ENCODE measurements around the gene CLCNKA. TPM values are rescaled to one million over a fixed set of nuclear protein-coding genes. Genes with fewer than 3 reads are reported as not detected.
A peak's percentile ranks its signal among the peaks of the same experiment; 100 is the strongest.
"Not testable (repeated sequence)": the region's sequence is repeated elsewhere in the genome, so short reads cannot be mapped to it uniquely, and the experiment has no call there.

Gene CLCNKA
- not detected for total RNA-seq

DNA sequence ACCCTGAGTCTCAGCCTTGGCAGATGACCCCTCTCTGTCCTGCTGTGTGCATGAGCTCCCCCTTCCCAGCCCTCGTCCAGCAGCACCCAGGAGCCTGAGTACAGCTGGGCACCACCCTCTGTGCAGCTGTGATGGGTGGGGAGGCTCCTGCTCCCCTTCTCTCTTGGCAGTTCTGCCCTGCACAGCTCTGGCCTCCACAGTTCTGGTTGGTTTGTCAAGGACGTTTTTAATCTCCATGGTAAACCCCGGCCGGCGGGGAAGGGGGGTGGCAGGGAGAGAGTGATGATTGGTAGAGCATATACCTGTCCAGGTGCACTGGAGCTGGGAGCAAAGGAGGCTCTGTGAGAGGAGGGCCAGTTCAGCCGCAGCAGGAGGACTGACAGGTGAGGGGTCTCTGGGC lies at the start of gene CLCNKA:
Gene CLCNKA, plus strand, starts transcription at position 356 of the 400 bp plus-strand sequence. CDS start 584 bp downstream, outside the sequence.
- no peak for DNase-seq
- no peaks in the 10 kb centered on the region for H3K27me3 Mint-ChIP-seq
- H3K4me3 Mint-ChIP-seq = no peak within 1 kb of the TSS
- no peaks in the 10 kb centered on the region for H3K4me1 Mint-ChIP-seq
- peak within 1 kb of the TSS; percentile 28 for H3K27ac Mint-ChIP-seq
- H3K9me3 Mint-ChIP-seq = no peaks in the 10 kb centered on the region
- no peaks in the 10 kb centered on the region for H3K36me3 Mint-ChIP-seq

DNA sequence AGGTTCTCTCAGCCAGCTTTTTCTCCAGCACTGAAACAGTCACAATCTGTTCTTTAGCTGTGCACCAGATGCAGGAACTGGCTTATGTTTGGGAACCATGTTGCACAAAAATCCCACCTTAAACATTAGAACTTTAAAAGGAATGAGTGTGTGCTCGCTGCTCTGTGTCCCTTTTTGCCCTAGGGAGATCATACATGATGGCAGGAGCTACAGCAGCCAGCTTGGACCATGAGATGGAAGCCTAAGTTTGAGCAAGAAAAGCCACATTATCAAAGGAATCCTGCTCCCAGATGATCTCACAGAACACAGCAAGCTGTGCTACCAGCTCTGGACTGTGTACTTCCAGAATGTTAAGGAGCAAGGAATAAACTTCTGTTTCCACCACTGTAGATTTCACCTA lies 49.4 kb upstream of the CLCNKA start:
- no peaks in the 10 kb centered on the region for H3K27me3 Mint-ChIP-seq
- no peak overlapping the region for H3K4me3 Mint-ChIP-seq
- H3K9me3 Mint-ChIP-seq = peaks cover 6% of the 10 kb centered on the region
- DNase-seq = no peak
- H3K4me1 Mint-ChIP-seq = peaks cover 62% of the 10 kb centered on the region
- H3K27ac Mint-ChIP-seq = no peak overlapping the region
- peaks cover 62% of the 10 kb centered on the region for H3K36me3 Mint-ChIP-seq

DNA sequence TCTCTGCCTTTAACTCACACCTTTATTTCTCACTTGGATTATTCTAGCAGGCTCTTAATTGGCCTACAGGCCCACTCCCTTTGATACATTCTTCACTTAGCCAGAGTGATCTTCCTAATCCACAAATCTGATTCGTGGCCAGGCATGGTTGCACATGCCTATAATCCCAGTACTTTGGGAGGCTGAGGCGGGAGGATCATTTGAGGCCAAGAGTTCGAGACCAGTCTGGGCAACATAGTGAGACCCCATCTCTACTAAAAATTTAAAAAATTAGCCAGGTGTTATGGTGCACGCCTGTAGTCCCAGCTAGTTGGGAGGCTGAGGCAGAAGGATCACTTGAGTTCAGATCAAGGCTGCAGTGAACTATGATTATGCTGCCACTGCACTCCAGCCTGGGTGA lies 48.1 kb upstream of the CLCNKA start:
- H3K27ac Mint-ChIP-seq = peak overlapping the region; percentile 18
- no peaks in the 10 kb centered on the region for H3K27me3 Mint-ChIP-seq
- DNase-seq = no peak
- H3K4me3 Mint-ChIP-seq = no peak overlapping the region
- H3K9me3 Mint-ChIP-seq = peaks cover 1% of the 10 kb centered on the region
- H3K4me1 Mint-ChIP-seq = peaks cover 51% of the 10 kb centered on the region
- H3K36me3 Mint-ChIP-seq = peaks cover 48% of the 10 kb centered on the region

DNA sequence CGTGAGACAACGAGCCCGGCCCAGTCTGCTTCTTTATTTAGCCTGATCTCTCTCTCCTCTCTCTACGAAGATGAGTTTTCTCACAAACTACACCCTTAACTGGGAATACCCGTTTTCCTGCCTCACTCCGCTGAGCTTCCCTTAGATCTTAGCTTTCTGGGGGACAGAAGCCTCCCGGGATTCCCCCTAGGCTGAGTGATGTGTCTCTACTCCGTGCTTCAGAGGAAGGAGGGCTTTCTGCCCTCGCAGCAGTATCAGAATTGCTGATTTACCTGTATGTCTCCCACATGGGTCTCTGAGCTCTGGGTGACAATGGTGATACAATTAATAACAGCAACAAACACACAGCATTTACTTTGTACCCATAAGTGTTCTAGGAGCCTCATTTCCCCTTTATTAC lies 47.0 kb upstream of the CLCNKA start:
- Mint-ChIP-seq H3K9me3 (peaks cover under 1% of the 10 kb centered on the region), H3K27me3 (no peaks in the 10 kb centered on the region), H3K27ac (peak overlapping the region; percentile 94), H3K4me3 (peak overlapping the region; percentile 81), H3K36me3 (peaks cover 39% of the 10 kb centered on the region), H3K4me1 (peaks cover 47% of the 10 kb centered on the region)
- DNase-seq = peak; percentile 38

DNA sequence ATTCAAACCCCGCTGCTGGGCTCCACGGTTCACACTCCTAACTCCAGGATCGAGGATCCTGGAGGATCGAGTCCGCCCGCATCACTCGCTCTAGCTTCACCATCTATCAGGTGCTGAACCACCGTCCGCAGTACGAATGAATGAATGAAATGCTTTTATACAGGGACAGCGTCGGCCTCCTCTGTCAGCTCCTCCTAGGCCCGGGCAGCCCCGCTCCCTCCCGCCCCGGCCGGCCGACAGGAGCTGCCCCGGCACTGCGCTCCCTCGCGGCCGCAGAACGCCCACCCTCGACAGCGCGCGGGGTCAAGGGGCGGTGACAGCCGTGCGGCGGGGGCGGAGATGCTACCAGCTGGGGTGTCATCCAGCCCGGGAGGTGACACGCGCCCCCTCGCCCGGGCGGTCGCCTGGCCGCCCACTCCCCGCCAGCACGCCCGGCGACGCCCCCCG lies 46.5 kb upstream of the CLCNKA start:
- H3K36me3 Mint-ChIP-seq = peaks cover 34% of the 10 kb centered on the region
- peak overlapping the region; percentile 81 for H3K4me3 Mint-ChIP-seq
- H3K27ac Mint-ChIP-seq = peak overlapping the region; percentile 94
- no peaks in the 10 kb centered on the region for H3K27me3 Mint-ChIP-seq
- peaks cover 42% of the 10 kb centered on the region for H3K4me1 Mint-ChIP-seq
- H3K9me3 Mint-ChIP-seq = no peaks in the 10 kb centered on the region
- peak; percentile 90 for DNase-seq

DNA sequence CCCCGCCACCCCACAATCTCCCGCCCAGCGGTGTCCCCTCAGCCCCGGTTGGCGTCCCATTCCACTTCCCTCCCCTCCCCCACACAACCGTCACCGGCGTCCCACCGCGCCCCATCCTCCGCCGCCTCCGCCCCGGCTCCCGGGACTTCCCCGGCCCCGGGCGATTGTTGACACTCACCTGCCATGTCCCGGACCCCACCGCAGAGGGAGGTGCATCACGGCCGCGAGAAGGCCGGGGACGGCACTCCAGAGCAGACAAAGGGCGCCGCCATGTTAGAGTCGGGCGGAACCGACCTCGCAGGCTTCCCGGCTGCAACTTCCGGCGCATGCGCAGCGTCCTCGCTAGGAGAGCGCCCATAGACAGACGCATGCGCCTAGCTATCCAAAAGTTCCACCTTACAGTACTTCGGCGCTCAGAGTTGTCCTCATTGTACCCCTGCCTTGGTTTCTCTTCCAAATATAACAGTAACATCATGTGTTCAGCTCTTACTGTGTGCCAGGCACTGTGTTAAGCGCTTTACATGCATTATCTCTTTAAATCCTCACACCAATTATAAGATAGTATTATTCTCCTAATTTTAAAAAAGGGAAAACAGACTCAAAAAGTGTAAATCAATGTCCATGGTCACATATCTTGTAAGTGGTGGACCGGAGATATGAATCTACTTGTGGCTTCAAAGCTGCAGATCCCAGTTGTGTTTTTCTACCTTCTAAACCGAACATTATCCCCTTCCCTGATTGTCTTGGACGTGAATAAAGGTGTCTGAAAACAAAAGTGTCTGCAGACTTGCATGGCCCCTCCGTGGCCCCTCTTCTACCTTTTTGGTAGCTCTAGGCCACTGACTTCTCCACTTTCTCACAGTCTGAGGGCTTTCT lies 45.8 kb upstream of the CLCNKA start, which contains the start of gene ZBTB17:
Gene ZBTB17, minus strand, starts transcription at position 297 of the 876 bp plus-strand sequence. CDS start 27,606 bp downstream, outside the sequence.
- Mint-ChIP-seq H3K36me3 (peaks cover 27% of the 10 kb centered on the region), H3K4me1 (peaks cover 37% of the 10 kb centered on the region), H3K27me3 (no peaks in the 10 kb centered on the region), H3K4me3 (peak within 1 kb of the TSS; percentile 81), H3K9me3 (no peaks in the 10 kb centered on the region), H3K27ac (peak within 1 kb of the TSS; percentile 94)
- DNase-seq = peak; percentile 96

DNA sequence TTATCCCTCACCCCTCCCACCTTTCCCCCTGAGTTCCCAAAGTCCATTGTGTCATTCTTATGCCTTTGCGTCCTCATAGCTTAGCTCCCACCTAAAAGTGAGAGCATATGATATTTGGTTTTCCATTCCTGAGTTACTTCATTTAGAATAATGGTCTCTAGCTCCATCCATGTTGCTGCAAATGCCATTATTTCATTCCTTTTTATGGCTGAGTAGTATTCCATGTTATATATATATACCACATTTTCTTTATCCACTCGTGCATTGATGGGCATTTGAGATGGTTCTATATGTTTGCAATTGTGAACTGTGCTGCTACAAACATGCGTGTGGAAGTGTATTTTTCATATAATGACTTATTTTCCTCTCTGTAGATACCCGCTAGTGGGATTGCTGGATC lies 43.9 kb upstream of the CLCNKA start:
- not testable (repeated sequence) for H3K27ac Mint-ChIP-seq, H3K27me3 Mint-ChIP-seq, H3K9me3 Mint-ChIP-seq, H3K4me3 Mint-ChIP-seq, DNase-seq
- H3K36me3 Mint-ChIP-seq = peaks cover 15% of the 10 kb centered on the region
- peaks cover 27% of the 10 kb centered on the region for H3K4me1 Mint-ChIP-seq

DNA sequence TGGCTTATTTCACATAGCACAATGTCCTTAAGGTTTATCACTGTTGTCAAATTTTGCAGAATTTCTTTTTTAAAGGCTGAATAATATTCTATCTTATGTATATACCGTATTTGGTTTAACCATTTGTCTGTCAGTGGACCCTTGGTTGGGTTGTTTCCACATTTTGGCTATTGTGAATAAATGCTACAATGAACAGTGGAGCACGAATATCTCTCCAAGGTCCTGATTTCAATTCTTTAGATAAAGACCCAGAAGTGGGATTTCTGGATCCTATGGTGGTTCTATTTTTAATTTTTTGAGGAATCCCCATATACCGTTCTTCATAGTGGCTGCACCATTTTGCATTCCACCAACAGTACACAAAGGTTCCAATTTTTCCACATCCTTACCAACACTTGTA lies 40.2 kb upstream of the CLCNKA start:
- peaks cover 24% of the 10 kb centered on the region for H3K4me1 Mint-ChIP-seq
- H3K4me3 Mint-ChIP-seq = no peak overlapping the region
- peaks cover 9% of the 10 kb centered on the region for H3K9me3 Mint-ChIP-seq
- no peak for DNase-seq
- H3K36me3 Mint-ChIP-seq = no peaks in the 10 kb centered on the region
- no peaks in the 10 kb centered on the region for H3K27me3 Mint-ChIP-seq
- no peak overlapping the region for H3K27ac Mint-ChIP-seq

DNA sequence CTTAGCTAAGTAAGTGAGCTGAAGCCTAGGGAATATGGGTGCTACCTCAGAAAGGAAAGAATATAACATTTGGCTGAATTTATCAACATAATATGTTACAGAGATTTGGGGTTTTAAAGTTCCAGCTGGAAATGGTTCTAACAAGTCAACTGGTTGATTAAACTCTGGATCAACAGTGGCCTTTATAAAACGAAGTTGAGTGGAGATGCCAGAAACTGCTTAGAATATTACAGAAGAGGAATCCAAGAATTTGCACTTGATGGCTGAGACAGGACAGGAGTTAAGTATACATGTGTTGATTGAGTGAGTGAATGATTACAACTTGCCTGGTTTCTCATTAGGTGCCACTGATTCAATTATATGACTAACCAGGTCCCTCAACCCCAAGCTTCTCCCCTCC lies 38.6 kb upstream of the CLCNKA start:
- no peaks in the 10 kb centered on the region for H3K36me3 Mint-ChIP-seq
- H3K27ac Mint-ChIP-seq = no peak overlapping the region
- peaks cover 21% of the 10 kb centered on the region for H3K4me1 Mint-ChIP-seq
- no peaks in the 10 kb centered on the region for H3K27me3 Mint-ChIP-seq
- peaks cover 9% of the 10 kb centered on the region for H3K9me3 Mint-ChIP-seq
- no peak overlapping the region for H3K4me3 Mint-ChIP-seq
- no peak for DNase-seq

DNA sequence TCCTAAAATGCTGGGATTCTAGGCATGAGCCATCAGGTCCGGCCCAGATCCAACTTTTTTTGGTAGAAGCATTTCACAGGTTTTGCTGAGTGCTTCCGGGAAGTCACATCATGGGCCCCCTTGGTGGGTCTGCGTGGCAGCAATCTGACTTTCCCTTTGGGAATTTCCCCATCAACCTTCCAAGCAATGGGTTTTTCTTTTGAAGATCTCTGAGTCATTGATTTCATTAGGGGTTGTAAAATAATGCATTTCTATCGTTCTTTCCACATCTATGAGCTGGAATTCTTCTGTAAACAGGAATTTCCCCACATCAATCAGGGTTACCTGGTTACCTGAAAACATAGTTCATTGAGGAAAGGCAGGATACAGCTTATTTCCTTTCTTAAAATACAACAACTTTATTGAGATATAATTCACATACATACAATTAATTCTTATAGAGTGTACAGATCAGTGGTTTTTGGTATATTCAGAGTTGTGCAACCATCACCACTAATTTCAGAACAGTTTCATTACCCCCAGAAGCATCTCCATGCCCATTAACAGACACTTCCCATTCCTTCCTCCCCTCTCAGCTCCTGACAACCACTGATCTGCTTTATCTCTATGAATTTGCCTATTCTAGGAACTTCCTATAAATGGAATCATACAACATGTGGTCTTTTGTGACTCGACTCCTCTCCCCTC lies 36.1 kb upstream of the CLCNKA start:
- DNase-seq = no peak
- H3K4me3 Mint-ChIP-seq = no peak overlapping the region
- no peak overlapping the region for H3K27ac Mint-ChIP-seq
- H3K9me3 Mint-ChIP-seq = peaks cover 9% of the 10 kb centered on the region
- H3K4me1 Mint-ChIP-seq = peaks cover 21% of the 10 kb centered on the region
- H3K27me3 Mint-ChIP-seq = no peaks in the 10 kb centered on the region
- H3K36me3 Mint-ChIP-seq = no peaks in the 10 kb centered on the region

DNA sequence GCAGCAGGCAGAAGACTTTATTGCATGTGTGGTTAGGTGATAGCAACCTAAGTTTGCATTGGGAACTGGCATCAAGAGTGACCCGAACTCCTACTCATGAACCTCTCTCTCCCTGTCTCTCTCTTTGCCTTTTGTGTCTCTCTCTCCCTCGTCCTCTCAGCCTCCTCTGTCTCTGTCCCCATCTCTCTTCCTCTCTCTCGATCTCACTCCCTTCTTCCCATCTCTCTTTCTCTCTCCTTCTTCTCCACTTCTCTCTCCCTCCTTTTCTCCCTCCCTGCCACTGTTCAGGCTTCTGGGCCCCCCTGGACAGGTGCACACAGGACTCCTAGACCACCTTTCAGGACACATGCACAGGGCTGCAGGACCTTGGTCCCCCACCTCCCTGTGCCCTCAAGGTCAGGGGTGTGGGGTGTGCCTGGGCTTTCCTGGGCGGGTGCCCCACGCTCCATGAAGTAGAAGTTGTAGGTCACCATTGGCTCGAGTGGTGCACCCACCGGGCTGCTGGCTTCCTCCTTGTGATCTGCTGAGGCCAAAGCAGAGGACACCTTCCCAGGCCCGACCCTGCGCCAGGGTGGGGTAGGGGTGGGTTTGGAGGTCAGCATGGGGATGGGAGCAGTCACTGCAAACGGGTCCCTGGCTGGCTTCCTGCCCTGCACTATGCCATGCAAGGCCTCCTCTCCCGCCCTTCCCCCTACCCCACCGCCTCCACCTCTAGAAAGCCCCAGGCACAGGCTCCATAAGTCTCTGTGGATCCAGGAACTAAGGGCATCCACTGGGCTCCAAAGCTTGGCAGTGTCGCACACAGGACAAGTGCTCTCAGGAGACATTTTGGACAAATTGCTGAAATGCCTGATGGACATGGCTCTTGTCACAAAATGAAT lies 32.7 kb upstream of the CLCNKA start:
- Mint-ChIP-seq H3K36me3 (no peaks in the 10 kb centered on the region), H3K27ac (no peak overlapping the region), H3K4me1 (peaks cover 10% of the 10 kb centered on the region), H3K4me3 (no peak overlapping the region), H3K27me3 (no peaks in the 10 kb centered on the region), H3K9me3 (no peaks in the 10 kb centered on the region)
- DNase-seq = no peak

DNA sequence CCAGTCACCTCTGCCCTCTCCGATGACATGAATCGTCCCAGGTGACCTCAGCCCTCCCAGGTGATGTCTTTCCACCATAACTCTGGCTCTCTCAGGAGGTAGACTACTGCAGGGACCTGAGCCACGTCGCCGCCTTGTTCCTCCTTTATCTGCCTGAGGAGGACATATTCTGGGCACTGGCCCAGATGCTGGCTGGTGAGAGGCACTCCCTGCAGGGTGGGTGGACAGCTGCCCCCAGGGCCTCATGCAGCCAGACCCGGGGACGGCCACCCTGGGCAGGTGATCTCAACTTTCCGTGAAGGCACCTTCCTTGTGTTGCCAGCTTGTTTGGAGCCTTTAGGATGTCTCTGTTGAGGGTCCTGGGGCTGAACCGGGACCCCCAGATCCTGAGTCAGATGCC lies 32.1 kb upstream of the CLCNKA start:
- Mint-ChIP-seq H3K4me3 (no peak overlapping the region), H3K9me3 (no peaks in the 10 kb centered on the region), H3K4me1 (peaks cover 5% of the 10 kb centered on the region), H3K27ac (no peak overlapping the region), H3K36me3 (no peaks in the 10 kb centered on the region), H3K27me3 (no peaks in the 10 kb centered on the region)
- DNase-seq = no peak

DNA sequence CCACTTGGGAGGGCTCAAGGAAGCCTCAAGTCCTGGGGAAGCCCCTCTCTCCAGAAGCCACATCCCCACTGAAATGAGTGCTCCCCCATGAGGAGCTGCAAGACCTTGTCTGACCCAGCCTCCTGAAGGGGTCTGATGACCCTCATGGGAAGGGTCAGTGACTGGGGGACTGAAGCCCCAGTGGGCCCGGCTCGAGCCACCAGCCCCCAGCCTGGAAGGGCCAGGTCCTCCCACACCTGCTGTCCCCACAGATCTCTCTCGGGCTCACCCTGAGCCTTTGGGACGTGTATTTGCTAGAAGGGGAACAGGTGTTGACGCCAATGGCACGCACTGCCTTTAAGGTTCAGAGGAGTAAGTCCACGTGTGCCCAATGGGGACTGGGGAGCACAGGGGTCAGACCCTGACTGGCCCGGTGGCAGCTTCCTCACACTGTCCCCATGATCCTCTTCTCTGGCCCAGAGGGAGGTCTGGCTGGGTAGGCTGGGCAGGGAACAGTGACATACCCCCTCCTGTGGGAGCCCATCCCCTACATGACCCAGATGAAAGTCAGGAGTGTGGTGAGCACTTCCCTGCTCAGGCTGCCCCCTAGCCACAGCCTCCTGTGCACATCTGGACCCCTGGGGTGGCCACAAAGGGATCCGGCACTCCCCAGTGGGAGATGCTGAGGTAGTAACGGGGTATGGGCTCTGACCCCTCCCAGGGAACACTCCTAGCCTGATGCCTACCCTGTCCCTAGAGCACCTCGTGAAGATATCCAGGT lies 30.2 kb upstream of the CLCNKA start:
- Mint-ChIP-seq H3K9me3 (no peaks in the 10 kb centered on the region), H3K4me1 (no peaks in the 10 kb centered on the region), H3K36me3 (no peaks in the 10 kb centered on the region), H3K27me3 (no peaks in the 10 kb centered on the region), H3K4me3 (no peak overlapping the region), H3K27ac (no peak overlapping the region)
- no peak for DNase-seq

DNA sequence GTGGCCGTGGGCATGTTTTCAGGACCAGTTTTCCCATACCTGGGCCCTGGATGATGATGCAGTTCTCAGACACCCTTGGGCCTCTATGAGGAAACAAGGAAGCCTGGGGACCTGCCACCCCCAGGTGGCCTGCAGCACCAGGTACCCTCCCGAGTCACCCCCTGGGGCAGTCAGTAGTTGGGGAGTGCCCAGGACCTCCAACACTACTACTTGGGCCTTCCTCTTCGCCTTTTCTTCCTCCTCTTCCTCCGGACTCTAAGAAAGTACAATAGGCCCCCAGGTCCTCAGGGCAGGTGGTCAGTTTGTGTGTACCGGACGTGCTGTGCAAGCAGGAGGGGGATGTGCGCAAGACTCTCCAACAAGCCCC lies 29.7 kb upstream of the CLCNKA start:
- Mint-ChIP-seq H3K4me3 (no peak overlapping the region), H3K9me3 (no peaks in the 10 kb centered on the region)

More for the DNA sequence above, 29.7 kb upstream of the CLCNKA start:
- Mint-ChIP-seq H3K27ac (no peak overlapping the region), H3K4me1 (no peaks in the 10 kb centered on the region), H3K36me3 (no peaks in the 10 kb centered on the region), H3K27me3 (no peaks in the 10 kb centered on the region)
- DNase-seq = no peak

Data from activated naive CD8-positive, alpha-beta T cell treated with anti-CD3 and anti-CD28 coated beads for 36 hours (primary cell).